Panc1 (cell line): Measurements from ENCODE around the gene DCC.

Source experiments
- CTCF ChIP-seq: fragments of 450-650 bp; IDR thresholded peaks from 2 replicates; pipeline ENCODE4 v1.5.1; 2017; ENCODE audit warnings: mild to moderate bottlenecking
- POLR2AphosphoS5 ChIP-seq: IDR thresholded peaks from 2 replicates; pipeline ENCODE4 v1.6.1; 2012; ENCODE audit warnings: mild to moderate bottlenecking, low read depth, low read length, moderate library complexity
- SIN3A ChIP-seq: IDR thresholded peaks from 2 replicates; pipeline ENCODE4 v1.6.1; 2012; ENCODE audit warnings: low read depth, mild to moderate bottlenecking, low read length, moderate library complexity, borderline replicate concordance; ENCODE audit not compliant: insufficient read depth

- no peak for TF ChIP-seq POLR2AphosphoS5
- no peak for TF ChIP-seq CTCF
- TF ChIP-seq SIN3A = no peak
Observed at GRCh38 chr18:53411511-53411910, 1071.5 kb downstream of the DCC start.
